Left renal cortex interstitium (tissue), 4 donors: Measurements from ENCODE around the gene USP2. TPM values are rescaled to one million over a fixed set of nuclear protein-coding genes. Genes with fewer than 3 reads are reported as not detected.
A peak's percentile ranks its signal among the peaks of the same experiment; 100 is the strongest.

Experiments used
- DNase-seq, 4 donors: peaks; one replicate each; pipeline ENCODE4 v3.0.0-alpha.2; 2013; ENCODE audit warnings: low read depth in 4 of 4, low spot score in 2 of 4, missing footprints in 1 of 4
- polyA plus RNA-seq, 4 donors: library from polyadenylated mRNA; unstranded; fragments of 120-200 nt; gene quantifications; one replicate each; pipeline ENCODE4 v1.2.1, GENCODE V29; 2013; ENCODE audit not compliant: insufficient read length in 4 of 4

USP2 gene
- polyA plus RNA-seq, 4 donors, result 7.4 to 14.9 (median 10.1) TPM

DNA sequence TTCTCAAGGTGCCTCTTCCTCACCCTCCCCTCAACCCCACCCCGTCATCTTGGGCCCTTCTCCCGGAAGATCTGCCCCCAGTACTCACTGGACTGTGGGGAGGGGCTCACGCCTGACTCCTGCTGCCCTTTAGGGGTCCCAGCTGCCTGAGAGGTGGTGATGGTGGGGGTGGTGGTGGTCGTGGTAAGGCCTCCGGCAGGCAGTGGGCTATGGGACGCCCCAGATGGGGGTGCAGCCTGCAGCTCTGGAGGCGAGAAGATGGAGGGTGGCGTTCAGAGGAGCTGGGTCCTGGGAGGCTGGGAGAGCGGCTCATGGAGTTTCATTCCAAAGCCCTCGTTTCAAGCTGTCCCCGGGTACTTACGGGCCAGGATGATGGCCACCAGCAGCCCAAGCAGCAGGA lies 35.8 kb downstream of the USP2 start:
- DNase-seq, result no peak

DNA sequence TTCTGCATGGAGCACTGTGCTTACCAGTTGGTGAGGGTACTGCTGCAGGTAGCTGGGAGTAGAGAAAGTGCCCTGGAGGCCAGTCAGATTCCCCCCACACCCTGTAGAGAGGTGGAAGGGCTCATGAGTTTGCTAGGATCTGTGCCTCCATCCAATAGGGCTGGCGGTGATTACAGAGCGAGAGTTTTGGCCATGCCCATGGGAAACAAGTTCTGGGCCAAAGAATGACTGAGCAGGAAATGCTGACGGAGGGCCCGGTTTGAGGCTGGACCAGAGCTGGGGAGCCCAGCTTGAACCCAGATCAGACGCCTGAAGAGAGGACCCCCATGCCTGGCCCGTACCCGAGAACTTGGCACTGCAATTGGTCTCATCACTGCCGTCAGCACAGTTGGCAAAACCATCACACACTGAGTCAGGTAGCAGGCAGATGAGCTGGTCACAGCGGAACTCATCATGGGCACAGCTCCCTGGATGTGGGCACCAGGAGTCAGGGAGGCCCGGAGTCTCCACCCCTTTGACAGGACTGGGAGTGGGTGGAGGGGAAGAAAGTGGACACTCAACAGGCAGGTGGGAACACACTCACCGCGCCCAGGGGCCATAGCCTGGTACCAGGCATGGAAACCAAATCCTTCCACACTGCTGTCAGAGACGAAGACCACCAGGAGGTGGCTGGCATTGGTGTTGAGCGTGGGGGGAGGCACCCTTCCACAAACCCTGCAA lies 37.0 kb downstream of the USP2 start:
- no peak for DNase-seq

DNA sequence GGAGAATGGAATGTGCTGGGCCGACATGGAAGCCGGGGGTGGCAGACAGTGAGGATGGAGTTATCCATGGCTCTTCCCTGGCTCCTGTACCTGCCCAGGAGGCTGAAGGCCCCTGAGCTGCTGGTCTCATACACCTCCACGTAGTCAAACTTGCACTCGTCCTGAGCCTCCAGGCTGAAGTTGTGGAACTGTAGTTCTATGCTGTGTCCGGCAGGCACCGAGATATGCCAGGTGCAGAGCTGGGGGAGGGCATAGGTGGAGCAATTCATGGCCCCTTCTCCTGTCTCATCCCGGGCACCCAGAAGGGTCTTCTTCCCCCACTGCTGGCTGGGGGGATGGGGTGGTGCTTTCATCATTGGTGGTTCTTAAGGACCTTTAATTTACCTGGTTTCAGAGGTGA lies 37.8 kb downstream of the USP2 start:
- no peak for DNase-seq

DNA sequence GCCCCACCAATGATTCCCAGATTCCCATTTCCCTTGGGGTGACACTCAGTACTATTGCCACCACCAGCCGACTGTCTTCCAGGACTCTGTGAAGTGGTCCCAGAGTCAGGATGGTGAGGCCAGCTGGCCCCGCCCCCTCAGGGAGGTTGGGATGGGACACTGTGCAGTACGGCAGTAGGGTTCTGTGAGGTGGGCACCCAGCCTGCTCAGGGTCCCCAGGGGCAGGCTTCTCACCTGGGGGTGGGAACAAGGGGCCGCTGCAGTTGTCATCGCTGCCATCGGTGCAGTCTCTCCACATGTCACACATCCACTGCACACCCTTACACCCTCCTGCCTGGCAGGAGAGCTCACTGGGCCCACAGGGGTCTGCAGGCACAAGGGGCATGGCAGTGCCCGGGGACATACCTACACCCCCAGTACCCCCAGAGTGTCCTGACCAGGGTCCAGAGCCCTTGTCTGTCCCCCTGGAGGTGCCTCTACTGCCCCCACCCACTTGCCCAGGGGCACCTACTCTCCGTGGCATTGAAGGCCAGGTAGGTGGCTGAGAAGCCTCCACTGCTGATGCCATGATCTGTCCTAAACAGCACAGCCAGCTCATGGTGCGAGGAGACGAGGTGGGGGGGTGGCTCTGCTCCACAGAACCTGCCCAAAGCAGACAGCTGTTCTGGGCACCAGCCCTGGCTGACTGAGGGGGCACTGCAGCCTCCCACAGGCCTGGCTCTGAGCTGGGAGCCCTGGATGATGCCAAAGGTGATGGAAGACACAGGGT lies 38.9 kb downstream of the USP2 start:
- DNase-seq, result no peak

DNA sequence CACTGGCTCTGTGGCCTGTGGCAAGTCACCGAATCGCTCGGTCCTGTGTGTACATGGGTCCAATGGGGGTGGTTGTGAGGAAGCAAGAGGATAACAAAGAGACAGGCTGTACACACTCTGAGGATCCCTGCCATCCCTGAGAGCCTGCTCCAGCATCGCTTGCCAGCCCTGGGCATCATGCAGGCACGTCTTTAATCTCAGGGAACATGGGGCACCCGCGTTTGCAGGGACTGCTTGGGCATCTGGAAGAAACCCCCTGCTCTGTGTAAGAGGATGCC lies 39.5 kb downstream of the USP2 start:
- no peak for DNase-seq

- no peak for DNase-seq
Measured at GRCh38 chr11:119341222-119342022, 40.1 kb downstream of the USP2 start.

GRCh38 chr11:119340335-119341221 lies 40.9 kb downstream of the USP2 start, which contains the start of gene C1QTNF5:
C1QTNF5 (minus strand) TSS chr11:119340883; CDS start chr11:119340397, 486 bp downstream.
- DNase-seq, result no peak

- no peak for DNase-seq
Measured at GRCh38 chr11:119339589-119340334, 41.7 kb downstream of the USP2 start.

- no peak for DNase-seq
Measured at GRCh38 chr11:119338965-119339588, 42.4 kb downstream of the USP2 start.

GRCh38 chr11:119338318-119338890 lies 43.1 kb downstream of the USP2 start:
- no peak for DNase-seq

DNA sequence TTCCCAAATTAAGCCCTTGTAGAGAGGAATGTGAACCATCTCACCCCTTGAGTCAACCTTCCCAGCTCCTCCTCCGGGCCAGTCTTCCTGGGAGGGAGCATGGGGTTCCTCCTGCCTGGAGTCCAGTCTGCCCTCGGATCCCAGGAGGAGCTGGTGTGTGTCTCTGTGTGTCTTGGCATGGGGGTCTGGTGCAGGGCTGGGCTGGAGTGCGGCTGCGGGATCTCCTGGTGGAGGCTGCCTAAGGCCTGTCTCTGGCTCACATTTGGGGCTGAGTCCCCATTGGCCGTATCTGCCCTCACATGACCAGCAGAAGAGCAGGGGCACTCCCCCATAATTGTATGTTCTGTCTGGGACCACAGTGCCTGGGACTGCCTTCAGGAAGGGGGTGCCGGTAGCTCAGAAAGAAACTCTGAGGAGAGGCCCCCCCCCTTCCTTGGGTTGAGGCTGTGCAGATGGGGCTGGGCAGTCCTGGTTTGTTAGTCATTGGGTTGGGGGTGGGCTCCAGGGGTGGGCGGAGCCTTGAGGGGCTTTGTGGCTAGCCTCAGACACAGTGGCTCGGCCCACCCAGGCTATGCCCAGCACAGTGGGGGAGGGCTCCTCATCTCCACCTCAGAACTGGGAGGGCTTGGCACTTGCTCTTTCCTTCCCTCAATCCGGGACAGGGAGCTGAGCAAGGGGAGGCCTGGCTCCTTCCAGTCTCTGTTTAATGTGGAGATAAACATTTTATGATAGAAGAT lies 43.7 kb downstream of the USP2 start:
- DNase-seq, result no peak

DNA sequence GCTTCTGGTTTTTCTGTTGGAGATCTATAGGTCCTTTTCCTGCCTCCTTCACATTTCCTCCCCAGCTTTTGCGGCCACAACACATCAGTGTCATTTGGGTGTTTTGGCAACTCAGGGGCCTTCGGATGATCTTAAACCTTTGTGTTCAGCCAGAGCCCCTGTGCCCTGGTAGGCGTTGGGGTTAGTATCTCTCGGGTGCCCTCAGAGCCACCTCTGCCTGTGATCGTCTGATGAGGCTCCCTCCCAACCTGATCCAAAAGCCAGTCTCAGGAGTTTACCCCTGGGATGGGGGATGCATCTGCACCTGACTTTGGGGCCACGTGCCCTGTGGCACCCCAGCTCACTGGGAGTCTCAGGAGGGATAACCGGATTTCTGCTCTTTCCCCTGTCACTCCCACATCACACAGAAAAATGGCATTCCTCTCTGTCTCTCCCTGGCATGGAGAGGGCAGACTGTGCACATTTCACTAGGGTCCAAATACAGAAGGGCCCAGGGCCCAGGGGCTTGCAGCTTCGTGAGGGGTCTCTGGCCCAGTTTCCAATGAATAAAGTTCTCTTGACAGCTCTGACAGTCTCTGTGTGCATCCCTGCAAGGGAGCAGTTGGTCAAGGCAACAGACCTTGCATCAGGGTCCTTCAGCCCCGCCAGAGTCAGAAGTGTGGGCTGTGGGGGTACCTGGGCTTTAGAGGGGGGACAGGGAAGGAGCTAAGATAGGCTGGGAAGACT lies 44.6 kb downstream of the USP2 start:
- DNase-seq, result no peak

GRCh38 chr11:119335655-119336543 lies 45.6 kb downstream of the USP2 start:
- no peak for DNase-seq

DNA sequence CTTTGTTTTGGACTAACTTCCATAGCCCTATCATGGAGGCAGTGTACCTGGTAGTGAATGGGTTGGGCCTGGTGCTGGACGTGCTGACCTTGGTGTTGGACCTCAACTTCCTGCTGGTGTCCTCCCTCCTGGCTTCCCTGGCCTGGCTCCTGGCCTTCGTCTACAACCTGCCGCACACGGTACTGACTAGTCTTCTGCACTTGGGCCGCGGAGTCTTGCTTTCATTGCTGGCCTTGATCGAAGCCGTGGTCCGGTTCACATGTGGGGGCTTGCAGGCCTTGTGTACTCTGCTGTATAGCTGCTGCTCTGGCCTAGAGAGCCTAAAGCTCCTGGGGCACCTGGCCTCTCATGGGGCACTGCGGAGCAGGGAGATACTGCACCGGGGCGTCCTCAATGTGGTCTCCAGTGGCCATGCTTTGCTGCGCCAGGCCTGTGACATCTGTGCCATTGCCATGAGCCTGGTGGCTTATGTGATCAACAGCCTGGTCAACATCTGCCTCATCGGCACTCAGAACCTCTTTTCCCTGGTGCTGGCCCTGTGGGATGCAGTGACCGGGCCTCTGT lies 46.3 kb downstream of the USP2 start:
- no peak for DNase-seq

- DNase-seq, result peak in 3 of 4 donors; percentile 92 to 99 (median 97)
Measured at GRCh38 chr11:119334174-119334930, 47.1 kb downstream of the USP2 start, which contains the start of gene RNF26. RNF26 (plus strand) TSS chr11:119334527; CDS start chr11:119335123, 596 bp downstream.
